ENCODE results near the gene CPA1.

Gene CPA1

DNA sequence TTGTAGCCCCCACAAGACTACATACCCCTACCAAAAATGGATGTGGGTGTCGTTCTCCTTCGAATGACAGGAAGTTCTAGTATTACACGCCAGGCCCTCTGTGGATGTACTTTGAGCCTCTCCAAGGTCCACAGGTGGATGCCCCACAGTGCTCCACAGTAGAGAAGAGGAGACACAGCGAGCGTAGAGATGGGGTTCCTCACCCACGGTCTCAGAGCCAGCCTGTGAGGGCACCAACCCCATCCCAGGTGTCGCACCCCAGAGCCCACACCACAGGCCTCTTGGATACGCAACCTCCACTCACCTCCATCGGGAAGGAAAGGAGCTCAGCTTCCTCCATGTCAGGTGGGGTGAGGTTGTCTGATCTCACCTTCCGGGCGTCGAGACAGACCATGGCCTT is 33.4 kb upstream of the CPA1 start:
- H3K4me3 ChIP-seq (ENCODE audit: low read length), result no peak overlapping the region
- no peak for TF ChIP-seq CTCF (conservative IDR thresholded peaks at IDR 0.05; ENCODE audit: low read depth, low read length)
- no peak for DNase-seq (ENCODE audit: low read depth)

DNA sequence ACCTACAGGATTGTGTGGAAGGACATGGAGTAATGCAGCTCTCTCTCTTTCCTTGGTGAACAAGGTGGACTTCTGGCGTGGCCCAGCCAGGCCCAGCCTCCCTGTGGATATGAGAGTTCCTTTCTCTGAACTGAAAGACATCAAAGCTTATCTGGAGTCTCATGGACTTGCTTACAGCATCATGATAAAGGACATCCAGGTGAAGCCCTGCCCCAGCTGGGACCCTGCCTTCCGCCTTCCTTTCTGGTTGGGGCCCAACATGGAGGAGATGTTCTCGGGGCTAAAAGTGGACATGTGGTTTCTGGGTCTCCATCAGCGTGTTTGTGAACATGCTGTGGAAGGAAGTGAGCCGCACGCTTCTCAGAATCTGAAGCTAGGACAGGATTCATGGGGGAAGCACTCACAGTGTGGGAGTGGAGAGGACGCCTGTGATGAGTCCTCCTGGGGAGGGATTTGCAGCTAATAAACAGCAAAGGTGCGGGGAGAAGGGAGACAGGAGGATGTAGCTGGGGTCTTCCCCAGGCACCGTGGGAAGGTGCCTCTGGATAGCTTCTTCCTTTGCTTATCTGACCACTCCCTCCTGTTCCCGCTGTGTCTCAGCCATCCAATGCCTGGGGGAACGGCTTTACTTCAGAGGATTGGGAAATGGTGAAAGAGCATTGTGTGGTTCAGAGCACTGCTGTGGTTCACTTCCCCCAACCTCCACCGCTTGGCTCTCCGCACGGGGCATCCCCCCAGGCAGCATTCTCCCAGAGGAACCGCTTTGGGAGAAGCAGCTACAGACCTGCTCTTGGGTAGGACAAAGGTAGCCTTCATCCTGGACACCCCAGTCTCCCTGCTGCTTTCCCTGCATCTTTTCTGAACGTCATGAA is 30.1 kb upstream of the CPA1 start:
- H3K4me3 ChIP-seq (ENCODE audit: low read length), result no peak overlapping the region
- TF ChIP-seq CTCF (conservative IDR thresholded peaks at IDR 0.05; ENCODE audit: low read depth, low read length), result no peak
- DNase-seq (ENCODE audit: low read depth), result no peak

DNA sequence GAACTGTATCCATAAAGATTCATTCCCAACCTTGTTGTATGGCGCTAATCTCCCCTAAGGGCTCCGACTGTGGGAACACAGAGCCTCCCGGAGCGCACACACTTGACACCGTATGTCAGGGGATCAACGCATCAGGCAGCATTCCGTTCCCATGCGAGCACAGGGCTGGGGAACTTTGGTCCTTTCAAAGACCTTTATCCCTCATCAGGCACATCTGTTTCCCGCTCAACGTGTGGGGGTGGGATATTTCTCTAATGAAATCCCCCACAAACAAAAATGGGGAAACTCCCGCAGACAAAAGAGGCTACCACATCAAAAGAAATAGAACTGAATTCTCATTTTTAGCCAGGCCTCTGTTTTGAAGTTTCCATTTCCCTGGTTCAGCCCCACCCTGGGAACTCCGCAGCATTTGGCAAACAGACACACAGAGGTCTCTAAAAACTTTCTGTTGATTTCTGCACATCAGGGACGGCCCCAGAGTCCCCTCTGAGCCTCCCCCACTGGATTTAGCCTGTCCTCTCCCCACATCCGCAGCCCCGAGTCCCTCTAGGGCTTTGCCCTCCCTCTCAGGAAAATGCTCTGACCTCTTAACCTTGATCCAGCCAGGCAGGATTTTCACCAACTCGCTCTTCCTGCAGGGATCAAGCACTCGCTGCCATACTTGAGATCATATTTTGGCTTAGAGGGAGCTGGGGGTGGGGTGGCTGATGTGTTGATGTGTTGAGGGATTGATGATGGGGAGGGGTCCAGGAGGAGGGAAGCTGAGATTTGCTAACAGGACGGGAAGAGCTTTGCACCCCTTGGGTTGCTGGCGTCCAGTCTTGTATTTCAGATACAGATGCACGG is 29.1 kb upstream of the CPA1 start:
- no peak overlapping the region for H3K4me3 ChIP-seq (ENCODE audit: low read length)
- no peak for TF ChIP-seq CTCF (conservative IDR thresholded peaks at IDR 0.05; ENCODE audit: low read depth, low read length)
- DNase-seq (ENCODE audit: low read depth), result no peak

- no peak for TF ChIP-seq CTCF (conservative IDR thresholded peaks at IDR 0.05; ENCODE audit: low read depth, low read length)
- H3K4me3 ChIP-seq (ENCODE audit: low read length), result no peak overlapping the region
- no peak for DNase-seq (ENCODE audit: low read depth)
Measured at GRCh38 chr7:130351791-130352090, 28.6 kb upstream of the CPA1 start.

- TF ChIP-seq CTCF (conservative IDR thresholded peaks at IDR 0.05; ENCODE audit: low read depth, low read length), result no peak
- DNase-seq (ENCODE audit: low read depth), result no peak
- H3K4me3 ChIP-seq (ENCODE audit: low read length), result peak overlapping the region; percentile 28
Measured at GRCh38 chr7:130352194-130353074, 27.9 kb upstream of the CPA1 start.

DNA sequence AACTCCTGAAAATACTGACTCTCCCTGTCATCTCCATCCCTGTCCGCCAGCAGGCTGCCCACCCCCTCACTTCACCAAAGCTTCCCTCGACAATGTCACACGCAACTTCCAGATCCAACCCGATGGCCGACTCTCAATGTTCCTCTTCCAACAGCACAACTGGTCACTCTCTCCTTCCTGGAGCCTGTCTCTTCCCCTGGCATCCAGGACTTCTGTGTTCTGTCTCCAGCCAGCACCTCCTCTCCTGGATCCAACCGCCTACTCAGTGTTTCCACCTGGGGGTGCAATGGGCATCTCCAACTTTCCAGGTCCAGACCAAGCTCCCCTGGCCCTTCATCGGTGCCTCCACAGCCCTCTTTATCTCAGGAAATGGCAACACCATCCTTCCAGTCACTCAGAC is 27.1 kb upstream of the CPA1 start:
- H3K4me3 ChIP-seq (ENCODE audit: low read length), result no peak overlapping the region
- TF ChIP-seq CTCF (conservative IDR thresholded peaks at IDR 0.05; ENCODE audit: low read depth, low read length), result no peak
- DNase-seq (ENCODE audit: low read depth), result no peak
